Neural cell (in vitro differentiated cells): ENCODE measurements around the gene ISOC2.

ENCODE experiments used
- CTCF ChIP-seq: fragments of 450-650 bp; IDR thresholded peaks from 2 replicates; pipeline ENCODE4 v1.5.1; 2014; ENCODE audit warnings: antibody characterized with exemption, mild to moderate bottlenecking, moderate library complexity; ENCODE audit not compliant: poor library complexity, severe bottlenecking
- POLR2AphosphoS5 ChIP-seq: IDR thresholded peaks from 2 replicates; pipeline ENCODE4 v1.6.1; 2012

DNA sequence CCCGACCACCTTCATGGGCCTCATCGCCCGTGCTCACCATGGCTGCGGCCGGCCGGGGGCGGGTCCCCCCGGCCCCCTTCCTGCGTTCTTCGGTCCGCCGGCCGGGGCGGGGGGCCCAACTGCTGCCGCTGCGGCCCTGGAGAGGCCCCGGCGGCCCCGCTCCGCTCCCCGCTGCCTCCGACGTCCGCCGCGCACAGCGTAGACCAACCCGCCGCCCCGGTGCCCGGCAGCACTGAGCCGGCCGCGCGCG is 54.0 kb downstream of the ISOC2 start, which contains the start of gene UBE2S:
- TF ChIP-seq CTCF (peak; percentile 14), POLR2AphosphoS5 (peak; percentile 96)
